ENCODE data around the gene ABCA10.

DNA sequence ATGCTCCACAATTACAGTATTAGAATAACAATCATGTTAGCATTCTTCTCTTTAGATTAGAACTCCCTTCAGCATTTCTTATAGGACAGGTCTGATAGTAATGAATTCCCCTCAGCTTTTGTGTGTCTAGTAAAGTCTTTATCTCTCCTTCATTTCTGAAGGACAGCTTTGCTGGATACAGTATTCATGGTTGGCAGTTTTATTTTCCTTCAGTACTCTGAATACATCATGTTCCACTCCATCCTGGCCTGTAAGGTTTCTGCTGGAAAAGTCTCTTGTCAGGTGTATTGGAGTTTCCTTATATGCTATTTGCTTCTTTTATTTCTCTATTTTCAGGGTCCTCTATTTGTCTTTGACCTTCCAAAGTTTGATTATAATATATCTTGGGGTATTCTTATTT lies 4.0 kb upstream of the ABCA10 start:
- TF ChIP-seq, protein P1, sequence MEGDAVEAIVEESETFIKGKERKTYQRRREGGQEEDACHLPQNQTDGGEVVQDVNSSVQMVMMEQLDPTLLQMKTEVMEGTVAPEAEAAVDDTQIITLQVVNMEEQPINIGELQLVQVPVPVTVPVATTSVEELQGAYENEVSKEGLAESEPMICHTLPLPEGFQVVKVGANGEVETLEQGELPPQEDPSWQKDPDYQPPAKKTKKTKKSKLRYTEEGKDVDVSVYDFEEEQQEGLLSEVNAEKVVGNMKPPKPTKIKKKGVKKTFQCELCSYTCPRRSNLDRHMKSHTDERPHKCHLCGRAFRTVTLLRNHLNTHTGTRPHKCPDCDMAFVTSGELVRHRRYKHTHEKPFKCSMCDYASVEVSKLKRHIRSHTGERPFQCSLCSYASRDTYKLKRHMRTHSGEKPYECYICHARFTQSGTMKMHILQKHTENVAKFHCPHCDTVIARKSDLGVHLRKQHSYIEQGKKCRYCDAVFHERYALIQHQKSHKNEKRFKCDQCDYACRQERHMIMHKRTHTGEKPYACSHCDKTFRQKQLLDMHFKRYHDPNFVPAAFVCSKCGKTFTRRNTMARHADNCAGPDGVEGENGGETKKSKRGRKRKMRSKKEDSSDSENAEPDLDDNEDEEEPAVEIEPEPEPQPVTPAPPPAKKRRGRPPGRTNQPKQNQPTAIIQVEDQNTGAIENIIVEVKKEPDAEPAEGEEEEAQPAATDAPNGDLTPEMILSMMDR (IDR thresholded peaks at IDR 0.05) = no peak
- TF ChIP-seq EZH2 (IDR thresholded peaks at IDR 0.05; ENCODE audit: borderline replicate concordance, insufficient read depth, low read depth, low read length, poor library complexity, severe bottlenecking) = no peak
